Common myeloid progenitor, CD34-positive (primary cell): ENCODE results near the gene DENND4A.
A peak's percentile ranks its signal among the peaks of the same experiment; 100 is the strongest.
"Not testable (repeated sequence)": the region's sequence is repeated elsewhere in the genome, so short reads cannot be mapped to it uniquely, and the experiment has no call there.

Source experiments
- CTCF ChIA-PET: fragments of 350-600 bp; sonication (Branson Sonifier 250); formaldehyde crosslinking; loops from one replicate; lab custom pipeline; 2021; ENCODE audit warnings: antibody characterized with exemption; lab: Charles Lee
- POLR2A ChIA-PET: fragments of 350-600 bp; sonication (Branson Sonifier 250); formaldehyde crosslinking; loops from one replicate; lab custom pipeline; 2021; ENCODE audit warnings: antibody characterized with exemption; lab: Charles Lee
- DNase-seq, 3 donors: peaks; one replicate each; pipeline versions ENCODE4 v3.0.0 to v3.0.0-alpha.2; 2013
- H3K27ac ChIP-seq, 2 experiments: 1 replicate in 1 of 2; 2 replicates in 1 of 2; pipeline ENCODE4 v1.7.0; 2013; ENCODE audit warnings: inconsistent platforms in 2 of 2, low read length in 2 of 2, mild to moderate bottlenecking in 2 of 2, low read depth in 1 of 2, moderate library complexity in 1 of 2; ENCODE audit not compliant: severe bottlenecking in 2 of 2, insufficient read depth in 1 of 2, poor library complexity in 1 of 2
- H3K27me3 ChIP-seq, 5 experiments: replicated peaks in 2 of 5; 1 replicate in 3 of 5; 2 replicates in 2 of 5; pipeline versions ENCODE4 v1.6.1 to v1.7.0; 2013; ENCODE audit warnings: low read length in 4 of 5, mild to moderate bottlenecking in 2 of 5, moderate library complexity in 2 of 5, inconsistent platforms in 1 of 5; ENCODE audit not compliant: insufficient read depth in 5 of 5, control insufficient read depth in 4 of 5
- H3K36me3 ChIP-seq, 4 experiments: 1 replicate in 2 of 4; 2 replicates in 2 of 4; pipeline versions ENCODE4 v1.6.1 to v1.7.0; 2013; ENCODE audit warnings: low read length in 3 of 4, control low read depth in 1 of 4, mild to moderate bottlenecking in 1 of 4; ENCODE audit not compliant: control insufficient read depth in 4 of 4, insufficient read depth in 4 of 4
- H3K4me1 ChIP-seq, 4 experiments: 1 replicate in 3 of 4; 2 replicates in 1 of 4; pipeline versions ENCODE4 v1.6.1 to v1.7.1; 2013; ENCODE audit warnings: low read length in 3 of 4, mild to moderate bottlenecking in 3 of 4, control low read depth in 1 of 4, inconsistent platforms in 1 of 4, moderate library complexity in 1 of 4; ENCODE audit not compliant: control insufficient read depth in 4 of 4, insufficient read depth in 4 of 4; ENCODE audit errors: control extremely low read depth in 1 of 4
- H3K4me3 ChIP-seq, 7 experiments: 1 replicate in 4 of 7; 2 replicates in 3 of 7; pipeline versions ENCODE4 v1.5.1 to v1.7.0; 2013; ENCODE audit warnings: mild to moderate bottlenecking in 7 of 7, low read length in 6 of 7, moderate library complexity in 6 of 7, inconsistent platforms in 2 of 7, low read depth in 2 of 7, control low read depth in 1 of 7; ENCODE audit not compliant: insufficient read depth in 4 of 7, control insufficient read depth in 1 of 7; ENCODE audit errors: extremely low read depth in 1 of 7
- H3K9me3 ChIP-seq, 5 experiments: 1 replicate in 4 of 5; 2 replicates in 1 of 5; pipeline versions ENCODE4 v1.6.1 to v1.7.1; 2013; ENCODE audit warnings: low read length in 4 of 5, mild to moderate bottlenecking in 2 of 5, inconsistent platforms in 1 of 5, low read depth in 1 of 5, moderate library complexity in 1 of 5; ENCODE audit not compliant: control insufficient read depth in 4 of 5, insufficient read depth in 2 of 5; ENCODE audit errors: control extremely low read depth in 1 of 5
- WGBS: methylation state at CpG from one replicate; pipeline ENCODE4 v1.1.5; 2013; ENCODE audit not compliant: insufficient coverage; 5-methylcytosine and 5-hydroxymethylcytosine counted together

Gene DENND4A

GRCh38 chr15:65782096-65782495 is 10.0 kb downstream of the DENND4A start:
- Histone ChIP-seq H3K4me1 (peaks cover 5 to 16% (median 9%) of the 10 kb centered on the region in 4 experiments), H3K27ac (no peak overlapping the region), H3K27me3 (no peaks in the 10 kb centered on the region), H3K36me3 (peaks cover 0 to 16% (median 2%) of the 10 kb centered on the region in 4 experiments), H3K9me3 (no peaks in the 10 kb centered on the region), H3K4me3 (no peak overlapping the region)
- WGBS = 100% methylated on average over 2 of the region's 5 CpGs
- POLR2A ChIA-PET = no interaction called here
- CTCF ChIA-PET = interaction anchor here (1.3 kb wide), 1 partner anchor 11 kb away, joined by 4 read pairs; no protein-coding TSS in a partner anchor
- DNase-seq = no peak

GRCh38 chr15:65778701-65779100 is 13.4 kb downstream of the DENND4A start:
- POLR2A ChIA-PET = interaction anchor here (0.6 kb wide), 1 partner anchor 14 kb away, joined by 3 read pairs; no protein-coding TSS in a partner anchor
- WGBS = 83% methylated on average over 7 of the region's 9 CpGs
- DNase-seq, H3K4me3 ChIP-seq, H3K27me3 ChIP-seq, H3K36me3 ChIP-seq, H3K27ac ChIP-seq, H3K9me3 ChIP-seq: not testable (repeated sequence)
- CTCF ChIA-PET = interaction anchor here (0.9 to 1.8 kb wide), 4 partner anchors 12 to 48 kb away, joined by 3 to 4 read pairs (median 4); partner anchors contain the start of gene DENND4A
- peaks cover 5 to 21% (median 10%) of the 10 kb centered on the region in 4 experiments for H3K4me1 ChIP-seq

GRCh38 chr15:65778269-65778668 is 13.8 kb downstream of the DENND4A start:
- no CpG with 5 or more reads among the region's 2 CpGs for WGBS
- Histone ChIP-seq H3K4me1 (peaks cover 7 to 26% (median 13%) of the 10 kb centered on the region in 4 experiments), H3K4me3 (no peak overlapping the region), H3K27ac (peak overlapping the region in 1 of 2 experiments; percentile 1), H3K36me3 (peaks cover 0 to 3% (median 2%) of the 10 kb centered on the region in 4 experiments), H3K9me3 (no peaks in the 10 kb centered on the region), H3K27me3 (no peaks in the 10 kb centered on the region)
- ChIA-PET POLR2A (interaction anchor here (0.6 kb wide), 1 partner anchor 13 kb away, joined by 3 read pairs; no protein-coding TSS in a partner anchor), CTCF (interaction anchor here (0.9 to 1.8 kb wide), 6 partner anchors 8 to 55 kb away, joined by 3 to 4 read pairs (median 4); partner anchors contain the start of gene DENND4A)
- peak in 2 of 3 donors; percentile 41 to 51 for DNase-seq

DNA sequence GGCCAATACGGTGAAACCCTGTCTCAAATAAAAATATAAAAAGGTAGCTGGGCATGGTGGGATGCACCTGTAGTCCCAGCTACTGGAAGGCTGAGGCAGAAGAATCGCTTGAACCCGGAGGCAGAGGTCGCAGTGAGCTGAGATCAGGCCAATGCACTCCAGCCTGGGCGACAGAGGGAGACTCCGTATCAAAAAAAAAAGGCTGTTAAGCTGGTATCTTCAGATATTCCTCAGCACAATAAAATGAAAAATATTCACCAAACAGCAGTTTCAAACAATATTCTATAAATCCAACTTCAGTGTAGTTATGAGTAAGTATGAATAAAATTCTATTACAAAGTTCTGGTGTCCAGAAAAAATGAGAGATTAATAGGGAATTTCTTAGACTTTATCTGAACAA is 14.2 kb downstream of the DENND4A start:
- POLR2A ChIA-PET = no interaction called here
- CTCF ChIA-PET = interaction anchor here (0.9 to 1.8 kb wide), 5 partner anchors 8 to 55 kb away, joined by 3 to 4 read pairs (median 4); no protein-coding TSS in a partner anchor

DNA sequence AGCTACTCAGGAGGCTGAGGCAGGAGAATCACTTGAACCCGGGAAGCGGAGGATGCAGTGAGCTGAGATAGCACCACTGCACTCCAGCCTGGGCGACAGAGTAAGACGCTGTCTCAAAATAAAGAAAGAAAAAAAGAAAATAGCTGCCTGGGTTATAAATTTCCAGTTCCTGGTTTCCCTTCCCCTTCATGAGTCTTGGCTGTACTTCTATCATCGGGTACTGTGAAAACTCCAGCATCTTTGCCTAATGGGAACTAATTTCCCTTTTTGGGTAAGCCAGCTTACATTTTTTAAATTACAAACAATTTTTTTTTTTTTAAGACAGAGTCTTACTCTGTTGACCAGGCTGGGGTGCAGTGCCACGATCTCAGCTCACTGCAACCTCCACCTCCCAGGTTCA is 15.0 kb downstream of the DENND4A start:
- no peak overlapping the region for H3K4me3 ChIP-seq
- H3K9me3 ChIP-seq = no peaks in the 10 kb centered on the region
- 68% methylated on average over 5 of the region's 6 CpGs for WGBS
- ChIA-PET CTCF (interaction anchor here (1.2 to 1.8 kb wide), 3 partner anchors 9 to 56 kb away, joined by 3 to 4 read pairs (median 4); no protein-coding TSS in a partner anchor), POLR2A (no interaction called here)
- H3K36me3 ChIP-seq = peaks cover 0 to 2% (median 1%) of the 10 kb centered on the region in 4 experiments
- no peak overlapping the region for H3K27ac ChIP-seq
- H3K4me1 ChIP-seq = peaks cover 7 to 26% (median 16%) of the 10 kb centered on the region in 4 experiments
- no peak for DNase-seq
- H3K27me3 ChIP-seq = no peaks in the 10 kb centered on the region

More for the DNA sequence above, 14.2 kb downstream of the DENND4A start:
- H3K9me3 ChIP-seq = no peaks in the 10 kb centered on the region
- H3K27me3 ChIP-seq = no peaks in the 10 kb centered on the region
- H3K4me1 ChIP-seq = peaks cover 7 to 26% (median 16%) of the 10 kb centered on the region in 4 experiments
- H3K4me3 ChIP-seq = no peak overlapping the region
- no peak for DNase-seq
- H3K27ac ChIP-seq = peak overlapping the region in 1 of 2 experiments; percentile 1
- 96% methylated on average over 5 of the region's 6 CpGs for WGBS
- H3K36me3 ChIP-seq = peaks cover 0 to 3% (median 2%) of the 10 kb centered on the region in 4 experiments

DNA sequence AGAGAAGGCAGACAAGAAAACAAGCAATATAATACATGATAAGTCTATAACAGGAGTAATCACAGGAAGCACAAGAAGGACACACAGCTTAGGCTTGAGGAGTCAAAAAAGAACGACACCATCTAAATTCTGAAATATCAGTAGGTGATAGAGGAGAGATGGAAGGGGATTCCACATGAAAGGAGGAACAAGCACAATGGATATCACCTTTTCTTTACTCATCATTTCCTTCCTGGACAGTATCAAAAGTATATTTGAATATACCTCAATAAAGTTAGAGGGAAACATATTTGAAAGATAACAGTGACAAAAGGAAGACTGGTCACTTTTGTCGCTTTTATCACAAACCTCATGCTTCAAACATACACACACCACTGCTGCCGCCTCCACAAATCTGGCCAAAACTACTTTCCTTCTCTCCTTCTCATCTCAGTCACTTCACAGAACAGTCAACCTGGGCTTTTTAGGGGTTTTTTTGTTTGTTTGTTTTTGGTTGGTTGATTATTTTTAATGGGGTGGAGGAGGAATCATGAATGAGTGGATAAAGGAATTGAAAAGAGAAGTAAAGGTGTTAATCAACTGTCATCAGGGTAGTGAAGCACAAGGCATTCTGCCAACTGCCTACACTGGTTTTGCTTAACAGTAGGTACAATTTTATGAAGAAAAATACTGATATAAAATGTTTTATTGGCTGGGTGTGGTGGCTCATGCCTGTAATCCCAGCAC is 18.5 kb downstream of the DENND4A start:
- peak in 2 of 3 donors; percentile 24 to 45 for DNase-seq
- WGBS = 71% methylated on average over 1 of the region's 3 CpGs
- Histone ChIP-seq H3K27me3 (no peaks in the 10 kb centered on the region), H3K36me3 (peaks cover 0 to 2% (median 0%) of the 10 kb centered on the region in 4 experiments), H3K27ac (peak overlapping the region in 1 of 2 experiments; percentile 11), H3K9me3 (no peaks in the 10 kb centered on the region), H3K4me1 (peaks cover 7 to 24% (median 16%) of the 10 kb centered on the region in 4 experiments), H3K4me3 (no peak overlapping the region)
- ChIA-PET CTCF (interaction anchor here (1.6 kb wide), 1 partner anchor 59 kb away, joined by 3 read pairs; no protein-coding TSS in a partner anchor), POLR2A (no interaction called here)
